ENCODE data around the gene C1QTNF12. TPM values are rescaled to one million over a fixed set of nuclear protein-coding genes. Genes with fewer than 3 reads are reported as not detected.

The C1QTNF12 gene
- total RNA-seq, 2 donors from 2014 or later: 2.9 to 12.5 TPM

- Histone ChIP-seq H3K4me3 (no peak overlapping the region), H3K9me3 (peaks cover 5% of the 10 kb centered on the region), H3K27me3 (replicated peaks; ENCODE audit: insufficient read depth) (no peaks in the 10 kb centered on the region), H3K4me1 (ENCODE audit: control insufficient read depth in 1 of 2, low read depth in 2 of 2) (peaks cover 0 to 8% of the 10 kb centered on the region in 2 donors), H3K36me3 (no peaks in the 10 kb centered on the region), H3K27ac (no peak overlapping the region)
- ATAC-seq (ENCODE audit: insufficient number of reproducible peaks, low FRiP score, low read depth): no peak
- DNase-seq (ENCODE audit: low spot score): no peak
- TF ChIP-seq, protein P1, sequence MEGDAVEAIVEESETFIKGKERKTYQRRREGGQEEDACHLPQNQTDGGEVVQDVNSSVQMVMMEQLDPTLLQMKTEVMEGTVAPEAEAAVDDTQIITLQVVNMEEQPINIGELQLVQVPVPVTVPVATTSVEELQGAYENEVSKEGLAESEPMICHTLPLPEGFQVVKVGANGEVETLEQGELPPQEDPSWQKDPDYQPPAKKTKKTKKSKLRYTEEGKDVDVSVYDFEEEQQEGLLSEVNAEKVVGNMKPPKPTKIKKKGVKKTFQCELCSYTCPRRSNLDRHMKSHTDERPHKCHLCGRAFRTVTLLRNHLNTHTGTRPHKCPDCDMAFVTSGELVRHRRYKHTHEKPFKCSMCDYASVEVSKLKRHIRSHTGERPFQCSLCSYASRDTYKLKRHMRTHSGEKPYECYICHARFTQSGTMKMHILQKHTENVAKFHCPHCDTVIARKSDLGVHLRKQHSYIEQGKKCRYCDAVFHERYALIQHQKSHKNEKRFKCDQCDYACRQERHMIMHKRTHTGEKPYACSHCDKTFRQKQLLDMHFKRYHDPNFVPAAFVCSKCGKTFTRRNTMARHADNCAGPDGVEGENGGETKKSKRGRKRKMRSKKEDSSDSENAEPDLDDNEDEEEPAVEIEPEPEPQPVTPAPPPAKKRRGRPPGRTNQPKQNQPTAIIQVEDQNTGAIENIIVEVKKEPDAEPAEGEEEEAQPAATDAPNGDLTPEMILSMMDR (IDR thresholded peaks at IDR 0.05): no peak
These were observed 47.2 kb downstream of the C1QTNF12 start for GRCh38 chr1:1199141-1199960.

- H3K27ac ChIP-seq: no peak overlapping the region
- no peak overlapping the region for H3K4me3 ChIP-seq
- H3K27me3 ChIP-seq (replicated peaks; ENCODE audit: insufficient read depth): no peaks in the 10 kb centered on the region
- TF ChIP-seq, protein P1 (IDR thresholded peaks at IDR 0.05): no peak
- H3K36me3 ChIP-seq: no peaks in the 10 kb centered on the region
- DNase-seq (ENCODE audit: low spot score) (no peak), ATAC-seq (ENCODE audit: insufficient number of reproducible peaks, low FRiP score, low read depth) (no peak)
- H3K9me3 ChIP-seq: peaks cover 5% of the 10 kb centered on the region
- peaks cover 0 to 8% of the 10 kb centered on the region in 2 donors for H3K4me1 ChIP-seq (ENCODE audit: control insufficient read depth in 1 of 2, low read depth in 2 of 2)
These were observed 47.9 kb downstream of the C1QTNF12 start for GRCh38 chr1:1198423-1199140.

GRCh38 chr1:1197551-1198422 is 48.7 kb downstream of the C1QTNF12 start:
- Histone ChIP-seq H3K9me3 (peaks cover 5% of the 10 kb centered on the region), H3K27me3 (replicated peaks; ENCODE audit: insufficient read depth) (no peaks in the 10 kb centered on the region), H3K36me3 (no peaks in the 10 kb centered on the region), H3K4me3 (no peak overlapping the region), H3K4me1 (ENCODE audit: control insufficient read depth in 1 of 2, low read depth in 2 of 2) (peaks cover 0 to 8% of the 10 kb centered on the region in 2 donors), H3K27ac (no peak overlapping the region)
- no peak for DNase-seq (ENCODE audit: low spot score)
- ATAC-seq (ENCODE audit: insufficient number of reproducible peaks, low FRiP score, low read depth): no peak
- TF ChIP-seq, protein P1 (IDR thresholded peaks at IDR 0.05): no peak

DNA sequence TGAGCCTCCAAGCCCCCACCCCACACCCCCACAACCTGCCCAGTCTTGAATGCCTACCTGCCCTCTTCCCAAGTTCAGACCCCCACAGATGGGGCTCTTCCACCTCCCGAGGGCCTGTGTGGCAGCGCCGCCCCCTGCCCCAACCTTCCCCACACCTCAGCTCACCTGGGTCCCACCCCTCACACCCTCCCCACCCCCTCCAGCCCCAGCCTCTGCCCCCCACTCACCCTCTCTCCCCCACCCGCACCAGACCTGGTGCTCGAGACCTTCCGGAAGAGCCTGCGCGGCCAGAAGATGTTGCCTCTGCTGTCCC is 49.4 kb downstream of the C1QTNF12 start:
- Histone ChIP-seq H3K27me3 (replicated peaks; ENCODE audit: insufficient read depth) (no peaks in the 10 kb centered on the region), H3K9me3 (peaks cover 5% of the 10 kb centered on the region), H3K27ac (no peak overlapping the region), H3K4me3 (no peak overlapping the region), H3K36me3 (no peaks in the 10 kb centered on the region), H3K4me1 (ENCODE audit: control insufficient read depth in 1 of 2, low read depth in 2 of 2) (peaks cover 0 to 8% of the 10 kb centered on the region in 2 donors)
- no peak for DNase-seq (ENCODE audit: low spot score)
- ATAC-seq (ENCODE audit: insufficient number of reproducible peaks, low FRiP score, low read depth): no peak
- TF ChIP-seq, protein P1 (IDR thresholded peaks at IDR 0.05): no peak
